Measurements from ENCODE around the gene NEMP2. TPM values are rescaled to one million over a fixed set of nuclear protein-coding genes. Genes with fewer than 3 reads are reported as not detected.

The NEMP2 gene
- total RNA-seq, 2 experiments from 2014 or later, result 17.2 to 19.5 TPM

GRCh38 chr2:190465060-190465459, 69.5 kb downstream of the NEMP2 start:
- Mint-ChIP-seq H3K4me1 (ENCODE audit: low read depth) (peaks cover 68% of the 10 kb centered on the region), H3K27ac (peak overlapping the region; percentile 6), H3K27me3 (no peaks in the 10 kb centered on the region), H3K36me3 (ENCODE audit: low read depth) (peaks cover 21% of the 10 kb centered on the region), H3K4me3 (no peak overlapping the region), H3K9me3 (no peaks in the 10 kb centered on the region)
- intact Hi-C loops (cut with micrococcal nuclease), result no loop called here
- POLR2A ChIA-PET, result no interaction called here
- ATAC-seq, result no peak
- DNase-seq, result no peak
- no peak for TF ChIP-seq CTCF (IDR thresholded peaks at IDR 0.05)
- CTCF ChIA-PET, result no interaction called here

GRCh38 chr2:190462611-190463010, 71.9 kb downstream of the NEMP2 start:
- intact Hi-C loops (cut with micrococcal nuclease), result no loop called here
- Mint-ChIP-seq H3K27me3 (no peaks in the 10 kb centered on the region), H3K4me3 (no peak overlapping the region), H3K4me1 (ENCODE audit: low read depth) (peaks cover 59% of the 10 kb centered on the region), H3K9me3 (no peaks in the 10 kb centered on the region), H3K27ac (no peak overlapping the region), H3K36me3 (ENCODE audit: low read depth) (peaks cover 19% of the 10 kb centered on the region)
- TF ChIP-seq CTCF (IDR thresholded peaks at IDR 0.05), result no peak
- POLR2A ChIA-PET, result interaction anchor here (1.3 kb wide), 1 partner anchor 13 kb away, joined by 3 read pairs; no protein-coding TSS in a partner anchor
- CTCF ChIA-PET, result interaction anchor here (1.5 kb wide), 1 partner anchor 15 kb away, joined by 5 read pairs; no protein-coding TSS in a partner anchor
- no peak for ATAC-seq
- no peak for DNase-seq

- H3K4me1 Mint-ChIP-seq (ENCODE audit: low read depth), result peaks cover 57% of the 10 kb centered on the region
- H3K9me3 Mint-ChIP-seq, result no peaks in the 10 kb centered on the region
- no peaks in the 10 kb centered on the region for H3K27me3 Mint-ChIP-seq
- no peak overlapping the region for H3K4me3 Mint-ChIP-seq
- intact Hi-C loops (cut with micrococcal nuclease), result no loop called here
- no peak for DNase-seq
- ChIA-PET CTCF (interaction anchor here (1.2 to 1.5 kb wide), 2 partner anchors 10 to 16 kb away, joined by 3 to 5 read pairs; no protein-coding TSS in a partner anchor), POLR2A (interaction anchor here (1.3 kb wide), 1 partner anchor 12 kb away, joined by 3 read pairs; no protein-coding TSS in a partner anchor)
- no peak overlapping the region for H3K27ac Mint-ChIP-seq
- H3K36me3 Mint-ChIP-seq (ENCODE audit: low read depth), result peaks cover 24% of the 10 kb centered on the region
- no peak for TF ChIP-seq CTCF (IDR thresholded peaks at IDR 0.05)
- ATAC-seq, result no peak
Observed at GRCh38 chr2:190462181-190462580, 72.3 kb downstream of the NEMP2 start.

- no peak overlapping the region for H3K4me3 Mint-ChIP-seq
- no peaks in the 10 kb centered on the region for H3K9me3 Mint-ChIP-seq
- ATAC-seq (no peak), DNase-seq (no peak)
- ChIA-PET CTCF (interaction anchor here (1.3 to 1.5 kb wide), 2 partner anchors 25 to 27 kb away, joined by 3 to 4 read pairs; no protein-coding TSS in a partner anchor), POLR2A (interaction anchor here (1.1 to 1.4 kb wide), 2 partner anchors 10 to 225 kb away, joined by 3 to 4 read pairs; no protein-coding TSS in a partner anchor)
- intact Hi-C loops (cut with micrococcal nuclease), result no loop called here
- no peak for TF ChIP-seq CTCF (IDR thresholded peaks at IDR 0.05)
- H3K36me3 Mint-ChIP-seq (ENCODE audit: low read depth), result peaks cover 28% of the 10 kb centered on the region
- no peak overlapping the region for H3K27ac Mint-ChIP-seq
- H3K4me1 Mint-ChIP-seq (ENCODE audit: low read depth), result peaks cover 50% of the 10 kb centered on the region
- no peaks in the 10 kb centered on the region for H3K27me3 Mint-ChIP-seq
Observed at GRCh38 chr2:190460487-190460886, 74.0 kb downstream of the NEMP2 start.

GRCh38 chr2:190459881-190460280, 74.6 kb downstream of the NEMP2 start:
- Mint-ChIP-seq H3K36me3 (ENCODE audit: low read depth) (peaks cover 28% of the 10 kb centered on the region), H3K9me3 (no peaks in the 10 kb centered on the region), H3K27ac (no peak overlapping the region), H3K4me1 (ENCODE audit: low read depth) (peaks cover 49% of the 10 kb centered on the region), H3K4me3 (no peak overlapping the region), H3K27me3 (no peaks in the 10 kb centered on the region)
- DNase-seq, result no peak
- no peak for TF ChIP-seq CTCF (IDR thresholded peaks at IDR 0.05)
- ChIA-PET CTCF (interaction anchor here (1.3 to 1.5 kb wide), 2 partner anchors 24 to 26 kb away, joined by 3 to 4 read pairs; no protein-coding TSS in a partner anchor), POLR2A (no interaction called here)
- intact Hi-C loops (cut with micrococcal nuclease), result no loop called here
- ATAC-seq, result no peak

Data from activated CD8-positive, alpha-beta T cell treated with anti-CD3 and anti-CD28 coated beads for 36 hours (primary cell).